ENCODE data around the gene NRN1. TPM values are rescaled to one million over a fixed set of nuclear protein-coding genes. Genes with fewer than 3 reads are reported as not detected.
A peak's percentile ranks its signal among the peaks of the same experiment; 100 is the strongest.

NRN1 gene
- total RNA-seq, 2 donors from 2014 or later: 0.44 to 0.57 TPM

DNA sequence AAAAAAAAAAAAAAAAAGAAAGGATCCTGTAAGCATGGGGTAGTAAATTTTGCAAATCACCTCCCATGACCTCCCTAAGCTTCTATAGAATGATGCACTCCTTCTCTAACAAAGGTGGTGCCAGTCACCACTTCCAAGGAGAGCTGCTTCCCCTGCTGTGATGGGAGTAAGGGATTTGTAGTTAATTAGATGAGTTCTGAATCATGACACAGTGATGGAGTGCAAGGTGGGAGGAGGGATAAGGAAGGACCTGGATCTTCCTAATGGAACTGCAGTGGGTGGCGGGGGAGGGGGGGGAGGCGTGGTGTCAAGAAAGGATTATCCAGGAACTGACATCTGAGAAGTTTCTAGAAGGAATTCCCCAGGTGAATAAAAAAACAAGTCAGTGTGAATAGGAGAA is 47.8 kb downstream of the NRN1 start:
- 89 to 100% methylated on average over 1 to 2 of the region's 2 CpGs for WGBS, 2 experiments (ENCODE audit: insufficient coverage in 1 of 2, insufficient read length in 1 of 2)
- Mint-ChIP-seq H3K36me3 (ENCODE audit: low read depth) (no peaks in the 10 kb centered on the region), H3K27me3 (ENCODE audit: insufficient read depth) (peaks cover 11% of the 10 kb centered on the region), H3K4me3 (no peak overlapping the region), H3K9me3 (no peaks in the 10 kb centered on the region), H3K27ac (no peak overlapping the region), H3K4me1 (peaks cover 5% of the 10 kb centered on the region)
- Histone ChIP-seq H3K9me3 (ENCODE audit: control insufficient read depth, low read length) (no peaks in the 10 kb centered on the region), H3K27me3 (ENCODE audit: control insufficient read depth, insufficient read depth, low read length, poor library complexity, severe bottlenecking) (no peaks in the 10 kb centered on the region), H3K4me3 (ENCODE audit: low read length) (no peak overlapping the region), H3K36me3 (ENCODE audit: control insufficient read depth, insufficient read depth, low read length) (no peaks in the 10 kb centered on the region), H3K27ac (ENCODE audit: low read depth, low read length) (no peak overlapping the region), H3K9ac (ENCODE audit: extremely low read depth, low read length, poor library complexity, severe bottlenecking) (no peak overlapping the region), H3K4me1 (ENCODE audit: control insufficient read depth, insufficient read depth, low read length) (no peaks in the 10 kb centered on the region)
- DNase-seq: peak; percentile 55
- TF ChIP-seq, protein P1, sequence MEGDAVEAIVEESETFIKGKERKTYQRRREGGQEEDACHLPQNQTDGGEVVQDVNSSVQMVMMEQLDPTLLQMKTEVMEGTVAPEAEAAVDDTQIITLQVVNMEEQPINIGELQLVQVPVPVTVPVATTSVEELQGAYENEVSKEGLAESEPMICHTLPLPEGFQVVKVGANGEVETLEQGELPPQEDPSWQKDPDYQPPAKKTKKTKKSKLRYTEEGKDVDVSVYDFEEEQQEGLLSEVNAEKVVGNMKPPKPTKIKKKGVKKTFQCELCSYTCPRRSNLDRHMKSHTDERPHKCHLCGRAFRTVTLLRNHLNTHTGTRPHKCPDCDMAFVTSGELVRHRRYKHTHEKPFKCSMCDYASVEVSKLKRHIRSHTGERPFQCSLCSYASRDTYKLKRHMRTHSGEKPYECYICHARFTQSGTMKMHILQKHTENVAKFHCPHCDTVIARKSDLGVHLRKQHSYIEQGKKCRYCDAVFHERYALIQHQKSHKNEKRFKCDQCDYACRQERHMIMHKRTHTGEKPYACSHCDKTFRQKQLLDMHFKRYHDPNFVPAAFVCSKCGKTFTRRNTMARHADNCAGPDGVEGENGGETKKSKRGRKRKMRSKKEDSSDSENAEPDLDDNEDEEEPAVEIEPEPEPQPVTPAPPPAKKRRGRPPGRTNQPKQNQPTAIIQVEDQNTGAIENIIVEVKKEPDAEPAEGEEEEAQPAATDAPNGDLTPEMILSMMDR (conservative IDR thresholded peaks at IDR 0.05): no peak

DNA sequence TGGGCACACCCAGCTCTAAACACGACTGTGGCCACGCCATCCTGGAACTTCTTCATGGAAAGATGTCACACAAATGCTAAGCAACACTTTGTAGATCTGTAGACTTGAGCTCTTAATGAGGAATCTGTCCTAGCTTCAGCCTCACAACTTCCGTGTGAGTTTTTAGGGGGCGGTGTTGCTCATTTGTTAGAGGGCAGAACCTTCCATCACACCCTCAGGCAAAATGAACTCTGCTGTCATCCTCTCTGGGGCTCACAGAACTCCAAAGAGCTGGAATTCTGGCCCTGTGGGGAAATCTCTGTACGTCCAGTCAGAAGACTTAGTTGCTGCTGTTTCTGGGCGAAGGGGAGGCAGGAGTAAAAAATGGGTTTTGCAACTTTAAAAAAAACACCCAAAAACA is 49.8 kb downstream of the NRN1 start:
- H3K4me3 ChIP-seq (ENCODE audit: low read length): no peak overlapping the region
- 80 to 82% methylated on average over 2 to 6 of the region's 6 CpGs for WGBS, 2 experiments (ENCODE audit: insufficient coverage in 1 of 2, insufficient read length in 1 of 2)

GRCh38 chr6:5950361-5950785 is 56.4 kb downstream of the NRN1 start:
- Histone ChIP-seq H3K27ac (ENCODE audit: low read depth, low read length) (no peak overlapping the region), H3K9ac (ENCODE audit: extremely low read depth, low read length, poor library complexity, severe bottlenecking) (no peak overlapping the region), H3K27me3 (ENCODE audit: control insufficient read depth, insufficient read depth, low read length, poor library complexity, severe bottlenecking) (no peaks in the 10 kb centered on the region), H3K9me3 (ENCODE audit: control insufficient read depth, low read length) (no peaks in the 10 kb centered on the region), H3K4me1 (ENCODE audit: control insufficient read depth, insufficient read depth, low read length) (no peaks in the 10 kb centered on the region), H3K4me3 (ENCODE audit: low read length) (no peak overlapping the region), H3K36me3 (ENCODE audit: control insufficient read depth, insufficient read depth, low read length) (no peaks in the 10 kb centered on the region)
- 55 to 71% methylated on average over 3 to 5 of the region's 5 CpGs for WGBS, 2 experiments (ENCODE audit: insufficient coverage in 1 of 2, insufficient read length in 1 of 2)
- peaks cover 2% of the 10 kb centered on the region for H3K4me1 Mint-ChIP-seq
- DNase-seq: peak; percentile 84
- H3K36me3 Mint-ChIP-seq (ENCODE audit: low read depth): no peaks in the 10 kb centered on the region
- H3K9me3 Mint-ChIP-seq: no peaks in the 10 kb centered on the region
- H3K27me3 Mint-ChIP-seq (ENCODE audit: insufficient read depth): peaks cover 13% of the 10 kb centered on the region
- H3K27ac Mint-ChIP-seq: no peak overlapping the region
- H3K4me3 Mint-ChIP-seq: no peak overlapping the region
- TF ChIP-seq, protein P1 (conservative IDR thresholded peaks at IDR 0.05): peak; percentile 90

More for the DNA sequence above, 49.8 kb downstream of the NRN1 start:
- DNase-seq: peak; percentile 61
- H3K4me1 Mint-ChIP-seq: peaks cover 5% of the 10 kb centered on the region
- Histone ChIP-seq H3K9me3 (ENCODE audit: control insufficient read depth, low read length) (no peaks in the 10 kb centered on the region), H3K9ac (ENCODE audit: extremely low read depth, low read length, poor library complexity, severe bottlenecking) (no peak overlapping the region), H3K36me3 (ENCODE audit: control insufficient read depth, insufficient read depth, low read length) (no peaks in the 10 kb centered on the region), H3K27me3 (ENCODE audit: control insufficient read depth, insufficient read depth, low read length, poor library complexity, severe bottlenecking) (no peaks in the 10 kb centered on the region), H3K4me1 (ENCODE audit: control insufficient read depth, insufficient read depth, low read length) (no peaks in the 10 kb centered on the region), H3K27ac (ENCODE audit: low read depth, low read length) (no peak overlapping the region)
- no peak overlapping the region for H3K27ac Mint-ChIP-seq
- no peaks in the 10 kb centered on the region for H3K9me3 Mint-ChIP-seq
- H3K27me3 Mint-ChIP-seq (ENCODE audit: insufficient read depth): peaks cover 12% of the 10 kb centered on the region
- H3K36me3 Mint-ChIP-seq (ENCODE audit: low read depth): no peaks in the 10 kb centered on the region
- TF ChIP-seq, protein P1 (conservative IDR thresholded peaks at IDR 0.05): peak; percentile 35
- H3K4me3 Mint-ChIP-seq: no peak overlapping the region
